ENCODE results near the gene PKP4. TPM values are rescaled to one million over a fixed set of nuclear protein-coding genes. Genes with fewer than 3 reads are reported as not detected.

The PKP4 gene
- total and polyA plus RNA-seq, 2 experiments from 2014 or later, result 35.7 to 92.3 TPM

- TF ChIP-seq ETS1 (IDR thresholded peaks at IDR 0.05) (no peak), ZNF331 (CRISPR knock-in tag; IDR thresholded peaks at IDR 0.05; ENCODE audit: low read depth) (no peak)
These were observed 202.7 kb downstream of the PKP4 start (continued) for GRCh38 chr2:158659483-158659882.

- no peak overlapping the region for H3K4me2 ChIP-seq
These were observed 204.5 kb downstream of the PKP4 start for GRCh38 chr2:158661231-158661630.

More at GRCh38 chr2:158661231-158661630, 204.5 kb downstream of the PKP4 start:
- DNase-seq (ENCODE audit: low spot score), result no peak
- no peaks in the 10 kb centered on the region for H3K4me1 ChIP-seq (ENCODE audit: insufficient read depth)
- no peaks in the 10 kb centered on the region for H3K79me2 ChIP-seq (replicated peaks; ENCODE audit: insufficient read depth)
- no peak overlapping the region for H3K27ac ChIP-seq (ENCODE audit: low read depth)
- H2AFZ ChIP-seq, result no peak overlapping the region
- H3K4me3 Mint-ChIP-seq, result no peak overlapping the region
- H3K27me3 Mint-ChIP-seq (ENCODE audit: insufficient read depth, low read depth, poor library complexity), result peaks cover 1% of the 10 kb centered on the region
- peaks cover 31% of the 10 kb centered on the region for H3K36me3 Mint-ChIP-seq (ENCODE audit: low read depth)
- H4K20me1 ChIP-seq (replicated peaks; ENCODE audit: insufficient read depth), result 0 out of 2 replicates have a peak, but pooled peaks cover 2% of the 10 kb centered on the region
- H3K27ac Mint-ChIP-seq, result no peak overlapping the region
- no peaks in the 10 kb centered on the region for H3K27me3 ChIP-seq (ENCODE audit: insufficient read depth)
- ATAC-seq, result no peak
- H3K4me3 ChIP-seq, result no peak overlapping the region
- no peaks in the 10 kb centered on the region for H3K9me2 ChIP-seq (ENCODE audit: insufficient read depth)
- no peaks in the 10 kb centered on the region for H3K9me3 Mint-ChIP-seq
- TF ChIP-seq, protein P1, sequence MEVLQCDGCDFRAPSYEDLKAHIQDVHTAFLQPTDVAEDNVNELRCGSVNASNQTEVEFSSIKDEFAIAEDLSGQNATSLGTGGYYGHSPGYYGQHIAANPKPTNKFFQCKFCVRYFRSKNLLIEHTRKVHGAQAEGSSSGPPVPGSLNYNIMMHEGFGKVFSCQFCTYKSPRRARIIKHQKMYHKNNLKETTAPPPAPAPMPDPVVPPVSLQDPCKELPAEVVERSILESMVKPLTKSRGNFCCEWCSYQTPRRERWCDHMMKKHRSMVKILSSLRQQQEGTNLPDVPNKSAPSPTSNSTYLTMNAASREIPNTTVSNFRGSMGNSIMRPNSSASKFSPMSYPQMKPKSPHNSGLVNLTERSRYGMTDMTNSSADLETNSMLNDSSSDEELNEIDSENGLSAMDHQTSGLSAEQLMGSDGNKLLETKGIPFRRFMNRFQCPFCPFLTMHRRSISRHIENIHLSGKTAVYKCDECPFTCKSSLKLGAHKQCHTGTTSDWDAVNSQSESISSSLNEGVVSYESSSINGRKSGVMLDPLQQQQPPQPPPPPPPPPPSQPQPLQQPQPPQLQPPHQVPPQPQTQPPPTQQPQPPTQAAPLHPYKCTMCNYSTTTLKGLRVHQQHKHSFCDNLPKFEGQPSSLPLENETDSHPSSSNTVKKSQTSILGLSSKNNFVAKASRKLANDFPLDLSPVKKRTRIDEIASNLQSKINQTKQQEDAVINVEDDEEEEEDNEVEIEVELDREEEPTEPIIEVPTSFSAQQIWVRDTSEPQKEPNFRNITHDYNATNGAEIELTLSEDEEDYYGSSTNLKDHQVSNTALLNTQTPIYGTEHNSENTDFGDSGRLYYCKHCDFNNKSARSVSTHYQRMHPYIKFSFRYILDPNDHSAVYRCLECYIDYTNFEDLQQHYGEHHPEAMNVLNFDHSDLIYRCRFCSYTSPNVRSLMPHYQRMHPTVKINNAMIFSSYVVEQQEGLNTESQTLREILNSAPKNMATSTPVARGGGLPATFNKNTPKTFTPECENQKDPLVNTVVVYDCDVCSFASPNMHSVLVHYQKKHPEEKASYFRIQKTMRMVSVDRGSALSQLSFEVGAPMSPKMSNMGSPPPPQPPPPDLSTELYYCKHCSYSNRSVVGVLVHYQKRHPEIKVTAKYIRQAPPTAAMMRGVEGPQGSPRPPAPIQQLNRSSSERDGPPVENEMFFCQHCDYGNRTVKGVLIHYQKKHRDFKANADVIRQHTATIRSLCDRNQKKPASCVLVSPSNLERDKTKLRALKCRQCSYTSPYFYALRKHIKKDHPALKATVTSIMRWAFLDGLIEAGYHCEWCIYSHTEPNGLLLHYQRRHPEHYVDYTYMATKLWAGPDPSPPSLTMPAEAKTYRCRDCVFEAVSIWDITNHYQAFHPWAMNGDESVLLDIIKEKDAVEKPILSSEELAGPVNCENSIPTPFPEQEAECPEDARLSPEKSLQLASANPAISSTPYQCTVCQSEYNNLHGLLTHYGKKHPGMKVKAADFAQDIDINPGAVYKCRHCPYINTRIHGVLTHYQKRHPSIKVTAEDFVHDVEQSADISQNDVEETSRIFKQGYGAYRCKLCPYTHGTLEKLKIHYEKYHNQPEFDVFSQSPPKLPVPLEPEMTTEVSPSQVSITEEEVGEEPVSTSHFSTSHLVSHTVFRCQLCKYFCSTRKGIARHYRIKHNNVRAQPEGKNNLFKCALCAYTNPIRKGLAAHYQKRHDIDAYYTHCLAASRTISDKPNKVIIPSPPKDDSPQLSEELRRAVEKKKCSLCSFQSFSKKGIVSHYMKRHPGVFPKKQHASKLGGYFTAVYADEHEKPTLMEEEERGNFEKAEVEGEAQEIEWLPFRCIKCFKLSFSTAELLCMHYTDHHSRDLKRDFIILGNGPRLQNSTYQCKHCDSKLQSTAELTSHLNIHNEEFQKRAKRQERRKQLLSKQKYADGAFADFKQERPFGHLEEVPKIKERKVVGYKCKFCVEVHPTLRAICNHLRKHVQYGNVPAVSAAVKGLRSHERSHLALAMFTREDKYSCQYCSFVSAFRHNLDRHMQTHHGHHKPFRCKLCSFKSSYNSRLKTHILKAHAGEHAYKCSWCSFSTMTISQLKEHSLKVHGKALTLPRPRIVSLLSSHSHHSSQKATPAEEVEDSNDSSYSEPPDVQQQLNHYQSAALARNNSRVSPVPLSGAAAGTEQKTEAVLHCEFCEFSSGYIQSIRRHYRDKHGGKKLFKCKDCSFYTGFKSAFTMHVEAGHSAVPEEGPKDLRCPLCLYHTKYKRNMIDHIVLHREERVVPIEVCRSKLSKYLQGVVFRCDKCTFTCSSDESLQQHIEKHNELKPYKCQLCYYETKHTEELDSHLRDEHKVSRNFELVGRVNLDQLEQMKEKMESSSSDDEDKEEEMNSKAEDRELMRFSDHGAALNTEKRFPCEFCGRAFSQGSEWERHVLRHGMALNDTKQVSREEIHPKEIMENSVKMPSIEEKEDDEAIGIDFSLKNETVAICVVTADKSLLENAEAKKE (CRISPR knock-in tag; IDR thresholded peaks at IDR 0.05), result no peak
- no peak for TF ChIP-seq ZNF331 (CRISPR knock-in tag; IDR thresholded peaks at IDR 0.05; ENCODE audit: low read depth)
- no peak for TF ChIP-seq POLR2AphosphoS5 (IDR thresholded peaks at IDR 0.05; ENCODE audit: low read depth)
- no peak for TF ChIP-seq REST (IDR thresholded peaks at IDR 0.05; ENCODE audit: unreplicated experiment)
- no peak for TF ChIP-seq ETS1 (IDR thresholded peaks at IDR 0.05)
- TF ChIP-seq JUNB (IDR thresholded peaks at IDR 0.05; ENCODE audit: unreplicated experiment), result no peak
- no peak for TF ChIP-seq ZNF114 (CRISPR knock-in tag; IDR thresholded peaks at IDR 0.05)
- H3K36me3 ChIP-seq (ENCODE audit: insufficient read depth), result peaks cover 2% of the 10 kb centered on the region; the same call in 1 of the 2 replicates
- H3F3A ChIP-seq (replicated peaks; ENCODE audit: low read depth), result no peaks in the 10 kb centered on the region
- H3K4me1 Mint-ChIP-seq, result no peaks in the 10 kb centered on the region
